ENCODE data around the gene GRM3. TPM values are rescaled to one million over a fixed set of nuclear protein-coding genes. Genes with fewer than 3 reads are reported as not detected.

Gene GRM3
- total RNA-seq, 1 experiment from 2014 or later, result not detected

- TF ChIP-seq CTCF (IDR thresholded peaks at IDR 0.05; ENCODE audit: unreplicated experiment), result no peak
These were observed 200.9 kb downstream of the GRM3 start for GRCh38 chr7:86844608-86845007.

GRCh38 chr7:86846494-86847190 is 202.9 kb downstream of the GRM3 start:
- intact Hi-C loops (cut with micrococcal nuclease; ENCODE audit: unreplicated experiment), result loop anchor here (10.0 kb wide), 1 partner anchor 308 kb away; the partner anchor contains the start of gene DMTF1
- peak overlapping the region; percentile 48 for H3K4me3 Mint-ChIP-seq (ENCODE audit: low read depth, unreplicated experiment)
- no TSS peak for BruUV-seq (replicated peaks)
- peak; percentile 43 for DNase-seq
- H3K27me3 Mint-ChIP-seq (ENCODE audit: unreplicated experiment), result no peaks in the 10 kb centered on the region
- peak overlapping the region; percentile 92 for H3K27ac Mint-ChIP-seq (ENCODE audit: unreplicated experiment)
- TF ChIP-seq CTCF (IDR thresholded peaks at IDR 0.05; ENCODE audit: unreplicated experiment), result no peak
- peaks cover 13% of the 10 kb centered on the region for H3K4me1 Mint-ChIP-seq (ENCODE audit: low read depth, unreplicated experiment)
- H3K9me3 Mint-ChIP-seq (ENCODE audit: low read depth, unreplicated experiment), result no peaks in the 10 kb centered on the region
- no peaks in the 10 kb centered on the region for H3K36me3 Mint-ChIP-seq (ENCODE audit: insufficient read depth, unreplicated experiment)
- CTCF ChIA-PET, result no interaction called here

More at GRCh38 chr7:86844608-86845007, 200.9 kb downstream of the GRM3 start:
- no peaks in the 10 kb centered on the region for H3K36me3 Mint-ChIP-seq (ENCODE audit: insufficient read depth, unreplicated experiment)
- no TSS peak for BruUV-seq (replicated peaks)
- intact Hi-C loops (cut with micrococcal nuclease; ENCODE audit: unreplicated experiment), result loop anchor here (10.0 kb wide), 1 partner anchor 310 kb away; the partner anchor contains the start of gene DMTF1
- CTCF ChIA-PET, result no interaction called here
- no peaks in the 10 kb centered on the region for H3K27me3 Mint-ChIP-seq (ENCODE audit: unreplicated experiment)
- H3K4me3 Mint-ChIP-seq (ENCODE audit: low read depth, unreplicated experiment), result no peak overlapping the region
- no peak overlapping the region for H3K27ac Mint-ChIP-seq (ENCODE audit: unreplicated experiment)
- H3K9me3 Mint-ChIP-seq (ENCODE audit: low read depth, unreplicated experiment), result no peaks in the 10 kb centered on the region
- DNase-seq, result no peak
- peaks cover 13% of the 10 kb centered on the region for H3K4me1 Mint-ChIP-seq (ENCODE audit: low read depth, unreplicated experiment)

GRCh38 chr7:86848226-86848625 is 204.5 kb downstream of the GRM3 start:
- Mint-ChIP-seq H3K27me3 (ENCODE audit: unreplicated experiment) (no peaks in the 10 kb centered on the region), H3K4me1 (ENCODE audit: low read depth, unreplicated experiment) (peaks cover 13% of the 10 kb centered on the region)

GRCh38 chr7:86851566-86851965 is 207.9 kb downstream of the GRM3 start:
- peaks cover 5% of the 10 kb centered on the region for H3K4me1 Mint-ChIP-seq (ENCODE audit: low read depth, unreplicated experiment)
- no peaks in the 10 kb centered on the region for H3K9me3 Mint-ChIP-seq (ENCODE audit: low read depth, unreplicated experiment)
- intact Hi-C loops (cut with micrococcal nuclease; ENCODE audit: unreplicated experiment), result no loop called here
- TF ChIP-seq CTCF (IDR thresholded peaks at IDR 0.05; ENCODE audit: unreplicated experiment), result no peak
- no TSS peak for BruUV-seq (replicated peaks)
- no peaks in the 10 kb centered on the region for H3K36me3 Mint-ChIP-seq (ENCODE audit: insufficient read depth, unreplicated experiment)
- DNase-seq, result no peak
- H3K4me3 Mint-ChIP-seq (ENCODE audit: low read depth, unreplicated experiment), result no peak overlapping the region
- CTCF ChIA-PET, result no interaction called here
- no peak overlapping the region for H3K27ac Mint-ChIP-seq (ENCODE audit: unreplicated experiment)
- no peaks in the 10 kb centered on the region for H3K27me3 Mint-ChIP-seq (ENCODE audit: unreplicated experiment)

More at GRCh38 chr7:86848226-86848625, 204.5 kb downstream of the GRM3 start:
- CTCF ChIA-PET, result no interaction called here
- H3K4me3 Mint-ChIP-seq (ENCODE audit: low read depth, unreplicated experiment), result no peak overlapping the region
- TF ChIP-seq CTCF (IDR thresholded peaks at IDR 0.05; ENCODE audit: unreplicated experiment), result no peak
- intact Hi-C loops (cut with micrococcal nuclease; ENCODE audit: unreplicated experiment), result loop anchor here (10.0 kb wide), 1 partner anchor 307 kb away; the partner anchor contains the start of gene DMTF1
- DNase-seq, result no peak
- no peak overlapping the region for H3K27ac Mint-ChIP-seq (ENCODE audit: unreplicated experiment)
- BruUV-seq (replicated peaks), result no TSS peak
- no peaks in the 10 kb centered on the region for H3K9me3 Mint-ChIP-seq (ENCODE audit: low read depth, unreplicated experiment)
- H3K36me3 Mint-ChIP-seq (ENCODE audit: insufficient read depth, unreplicated experiment), result no peaks in the 10 kb centered on the region

All from Calu3 (cell line).